CD4-positive, alpha-beta T cell (primary cell): ENCODE results near the gene TENT4A. TPM values are rescaled to one million over a fixed set of nuclear protein-coding genes. Genes with fewer than 3 reads are reported as not detected.

Experiments
- ATAC-seq: fragments of 200-7000 bp; cut with Tn5 transposase; one replicate; pipeline ENCODE4 v1.10.0; 2022; ENCODE audit warnings: mild to moderate bottlenecking; ENCODE audit not compliant: poor library complexity
- CTCF ChIA-PET: fragments of 350-600 bp; sonication (Branson Sonifier 250); formaldehyde crosslinking; loops from one replicate; lab custom pipeline; 2021; ENCODE audit warnings: antibody characterized with exemption, inconsistent platforms; lab: Charles Lee
- POLR2A ChIA-PET: fragments of 350-600 bp; sonication (Branson Sonifier 250); formaldehyde crosslinking; loops from one replicate; lab custom pipeline; 2021; ENCODE audit warnings: antibody characterized with exemption, inconsistent platforms; lab: Charles Lee
- DNase-seq, 14 experiments: peaks; one replicate each; pipeline ENCODE4 v3.0.0-alpha.2; 2013 to 2020; ENCODE audit warnings: mixed read lengths in 2 of 14
- H3K27ac ChIP-seq, 2 donors: one replicate each; pipeline versions ENCODE4 v1.5.1 to v1.7.0; 2013; ENCODE audit warnings: low read length in 2 of 2, low read depth in 1 of 2, mild to moderate bottlenecking in 1 of 2
- H3K27me3 ChIP-seq, 2 experiments: 1 replicate in 1 of 2; 2 replicates in 1 of 2; pipeline versions ENCODE4 v1.6.1 to v1.7.0; 2013; ENCODE audit warnings: low read length in 2 of 2, control low read depth in 1 of 2, mild to moderate bottlenecking in 1 of 2, moderate library complexity in 1 of 2; ENCODE audit not compliant: insufficient read depth in 2 of 2, control insufficient read depth in 1 of 2
- H3K36me3 ChIP-seq: one replicate; pipeline ENCODE4 v1.6.1; 2013; ENCODE audit warnings: low read length, control low read depth; ENCODE audit not compliant: insufficient read depth
- H3K4me1 ChIP-seq: one replicate; pipeline ENCODE4 v1.6.1; 2013; ENCODE audit warnings: low read length, control low read depth; ENCODE audit not compliant: insufficient read depth
- H3K4me3 ChIP-seq: one replicate; pipeline ENCODE4 v1.5.1; 2013; ENCODE audit warnings: mild to moderate bottlenecking, low read length, moderate library complexity
- H3K9me3 ChIP-seq, 2 experiments: 1 replicate in 1 of 2; 2 replicates in 1 of 2; pipeline versions ENCODE4 v1.6.1 to v1.7.0; 2013; ENCODE audit warnings: low read length in 2 of 2, mild to moderate bottlenecking in 2 of 2, control low read depth in 1 of 2, moderate library complexity in 1 of 2; ENCODE audit not compliant: control insufficient read depth in 1 of 2, insufficient read depth in 1 of 2
- H3K27ac Mint-ChIP-seq: one replicate; pipeline ENCODE4 v1.8.0; 2020; ENCODE audit warnings: mixed read lengths
- H3K27me3 Mint-ChIP-seq: one replicate; pipeline ENCODE4 v1.8.0; 2021; ENCODE audit warnings: mixed read lengths
- H3K36me3 Mint-ChIP-seq: one replicate; pipeline ENCODE4 v1.8.0; 2021; ENCODE audit warnings: low read depth, mixed read lengths
- H3K4me1 Mint-ChIP-seq: one replicate; pipeline ENCODE4 v1.8.0; 2021; ENCODE audit warnings: low read depth, mixed read lengths
- H3K4me3 Mint-ChIP-seq: one replicate; pipeline ENCODE4 v1.8.0; 2020; ENCODE audit warnings: mild to moderate bottlenecking, mixed read lengths
- H3K9me3 Mint-ChIP-seq: one replicate; pipeline ENCODE4 v1.8.0; 2020; ENCODE audit warnings: mixed read lengths
- intact Hi-C, 2 experiments: fragments of 100-400 bp; cut with DNase I in 1 of 2; cut with micrococcal nuclease in 1 of 2; formaldehyde crosslinking; loops; one replicate each; pipeline versions ENCODE4 v1.15.1 to v1.9.0; 2023 to 2025; cut with DNase I, micrococcal nuclease
- total RNA-seq, 174 experiments: library from RNA in 2 of 174; stranded (reverse) in 2 of 174; gene quantifications; one replicate each; pipeline ENCODE4 v1.2.3 and lab custom pipeline; 2021 to 2026
- TF ChIP-seq, protein P1 (sequence below): fragments of 200-600 bp; IDR thresholded peaks from one replicate; pipeline ENCODE4 v1.8.0; 2022; ENCODE audit warnings: antibody characterized with exemption, mild to moderate bottlenecking

TENT4A gene
- total RNA-seq, 2 experiments from 2014 or later, result 49.2 to 51.9 TPM

DNA sequence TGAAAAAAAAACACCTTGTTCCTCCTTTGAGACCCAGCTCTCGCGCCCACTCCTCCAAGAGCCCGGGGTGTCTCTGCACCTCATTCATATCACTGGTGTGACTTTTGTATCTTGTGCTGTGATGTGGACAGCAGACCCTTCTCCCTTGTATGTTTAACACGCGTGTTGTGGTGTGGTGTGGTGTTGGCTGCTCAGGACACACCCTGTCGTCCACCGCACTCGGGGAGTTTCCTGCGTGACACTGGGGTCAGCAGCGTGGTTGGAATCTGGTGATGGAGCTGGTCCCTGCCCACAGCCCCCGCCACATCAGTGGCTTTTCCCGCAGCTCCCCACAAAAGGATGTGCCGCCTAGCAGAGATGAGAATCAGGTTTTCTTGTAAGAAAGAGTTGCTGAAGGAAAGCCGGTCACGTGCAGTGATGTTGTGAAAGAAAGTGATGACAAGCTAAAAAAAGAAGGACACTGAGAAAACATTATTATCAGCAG, 61.5 kb downstream of the TENT4A start:
- H3K4me3 ChIP-seq, result no peak overlapping the region
- H3K9me3 ChIP-seq, result peaks cover 0 to 7% of the 10 kb centered on the region in 2 experiments
- H3K9me3 Mint-ChIP-seq, result no peaks in the 10 kb centered on the region
- no peak overlapping the region for H3K27ac ChIP-seq
- H3K36me3 ChIP-seq, result no peaks in the 10 kb centered on the region
- ChIA-PET POLR2A (no interaction called here), CTCF (no interaction called here)
- TF ChIP-seq, protein P1, sequence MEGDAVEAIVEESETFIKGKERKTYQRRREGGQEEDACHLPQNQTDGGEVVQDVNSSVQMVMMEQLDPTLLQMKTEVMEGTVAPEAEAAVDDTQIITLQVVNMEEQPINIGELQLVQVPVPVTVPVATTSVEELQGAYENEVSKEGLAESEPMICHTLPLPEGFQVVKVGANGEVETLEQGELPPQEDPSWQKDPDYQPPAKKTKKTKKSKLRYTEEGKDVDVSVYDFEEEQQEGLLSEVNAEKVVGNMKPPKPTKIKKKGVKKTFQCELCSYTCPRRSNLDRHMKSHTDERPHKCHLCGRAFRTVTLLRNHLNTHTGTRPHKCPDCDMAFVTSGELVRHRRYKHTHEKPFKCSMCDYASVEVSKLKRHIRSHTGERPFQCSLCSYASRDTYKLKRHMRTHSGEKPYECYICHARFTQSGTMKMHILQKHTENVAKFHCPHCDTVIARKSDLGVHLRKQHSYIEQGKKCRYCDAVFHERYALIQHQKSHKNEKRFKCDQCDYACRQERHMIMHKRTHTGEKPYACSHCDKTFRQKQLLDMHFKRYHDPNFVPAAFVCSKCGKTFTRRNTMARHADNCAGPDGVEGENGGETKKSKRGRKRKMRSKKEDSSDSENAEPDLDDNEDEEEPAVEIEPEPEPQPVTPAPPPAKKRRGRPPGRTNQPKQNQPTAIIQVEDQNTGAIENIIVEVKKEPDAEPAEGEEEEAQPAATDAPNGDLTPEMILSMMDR, result no peak
- H3K4me1 ChIP-seq, result peaks cover 5% of the 10 kb centered on the region
- DNase-seq, result peak in 2 of 14 experiments; percentile 22 to 35
- H3K27me3 ChIP-seq, result peaks cover 8 to 9% of the 10 kb centered on the region in 2 experiments
- ATAC-seq, result no peak
- H3K4me1 Mint-ChIP-seq, result peaks cover 6% of the 10 kb centered on the region
- peaks cover 11% of the 10 kb centered on the region for H3K27me3 Mint-ChIP-seq
- no peaks in the 10 kb centered on the region for H3K36me3 Mint-ChIP-seq
- no peak overlapping the region for H3K4me3 Mint-ChIP-seq
- intact Hi-C loops, result no loop called here
- no peak overlapping the region for H3K27ac Mint-ChIP-seq

DNA sequence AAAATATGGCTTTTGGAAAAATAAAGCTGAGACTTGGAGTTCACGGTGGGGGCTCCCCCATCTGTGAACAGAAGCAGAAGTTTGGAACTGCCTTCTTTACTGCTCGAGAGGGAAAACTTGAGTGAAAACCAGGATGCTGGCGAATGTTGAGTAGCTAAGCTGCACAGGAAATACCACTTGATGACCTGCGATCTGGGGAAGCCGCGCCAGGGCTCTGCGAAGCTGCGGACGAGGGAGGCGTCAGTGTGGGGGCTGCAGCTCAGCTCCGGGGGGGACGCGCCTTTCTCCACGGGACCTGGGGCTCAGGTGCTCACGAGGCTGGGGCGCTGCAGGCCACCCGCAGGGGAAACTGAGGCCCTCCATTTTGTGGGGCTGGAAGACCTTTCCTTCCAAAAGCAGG, 62.3 kb downstream of the TENT4A start:
- Histone ChIP-seq H3K4me1 (peaks cover 5% of the 10 kb centered on the region), H3K36me3 (no peaks in the 10 kb centered on the region), H3K9me3 (peaks cover 0 to 3% of the 10 kb centered on the region in 2 experiments), H3K27ac (no peak overlapping the region), H3K4me3 (no peak overlapping the region), H3K27me3 (peaks cover 8 to 9% of the 10 kb centered on the region in 2 experiments)
- H3K9me3 Mint-ChIP-seq, result no peaks in the 10 kb centered on the region
- TF ChIP-seq, protein P1, result no peak
- H3K27ac Mint-ChIP-seq, result no peak overlapping the region
- no peaks in the 10 kb centered on the region for H3K36me3 Mint-ChIP-seq
- no peak overlapping the region for H3K4me3 Mint-ChIP-seq
- peaks cover 11% of the 10 kb centered on the region for H3K27me3 Mint-ChIP-seq
- peaks cover 6% of the 10 kb centered on the region for H3K4me1 Mint-ChIP-seq
- ChIA-PET POLR2A (no interaction called here), CTCF (no interaction called here)
- intact Hi-C loops, result no loop called here
- ATAC-seq, result no peak
- no peak for DNase-seq

- CTCF ChIA-PET, result no interaction called here
- intact Hi-C loops, result loop anchor here in 1 of 2 experiments (5.0 kb wide), 1 partner anchor 966 kb away; no protein-coding TSS in a partner anchor
Observed at GRCh38 chr5:6780802-6781391, 67.7 kb downstream of the TENT4A start.

More at GRCh38 chr5:6780802-6781391, 67.7 kb downstream of the TENT4A start:
- no peak overlapping the region for H3K4me3 Mint-ChIP-seq
- Histone ChIP-seq H3K27ac (no peak overlapping the region), H3K4me1 (no peaks in the 10 kb centered on the region), H3K36me3 (no peaks in the 10 kb centered on the region), H3K4me3 (no peak overlapping the region), H3K27me3 (no peaks in the 10 kb centered on the region), H3K9me3 (peaks cover 0 to 4% of the 10 kb centered on the region in 2 experiments)
- no peaks in the 10 kb centered on the region for H3K36me3 Mint-ChIP-seq
- peak in 5 of 14 experiments; percentile 7 to 55 (median 28) for DNase-seq
- peak; percentile 49 for ATAC-seq
- POLR2A ChIA-PET, result no interaction called here
- no peaks in the 10 kb centered on the region for H3K27me3 Mint-ChIP-seq
- H3K9me3 Mint-ChIP-seq, result no peaks in the 10 kb centered on the region
- TF ChIP-seq, protein P1, result peak; percentile 43
- H3K27ac Mint-ChIP-seq, result no peak overlapping the region
- no peaks in the 10 kb centered on the region for H3K4me1 Mint-ChIP-seq
